H54 (cell line): ENCODE data around the gene RNU6-9.
"Not testable (repeated sequence)": the region's sequence is repeated elsewhere in the genome, so short reads cannot be mapped to it uniquely, and the experiment has no call there.

Experiments used
- DNase-seq: peaks from one replicate; pipeline ENCODE4 v3.0.0; 2011; ENCODE audit warnings: low spot score, mixed read lengths; ENCODE audit not compliant: insufficient read length
- FAIRE-seq: peaks from 3 replicates; lab custom pipeline; 2011; peaks lifted over from hg19 to GRCh38; lab: Jason Lieb, UNC
- POLR2A ChIP-seq: IDR thresholded peaks from 2 replicates; pipeline ENCODE4 v1.6.1; 2011; ENCODE audit warnings: low read depth, mild to moderate bottlenecking, low read length

Gene RNU6-9

GRCh38 chr19:879711-880438, 13.4 kb upstream of the RNU6-9 start:
- no peak for TF ChIP-seq POLR2A
- FAIRE-seq (no peak), DNase-seq (no peak)

GRCh38 chr19:881385-882071, 11.8 kb upstream of the RNU6-9 start:
- FAIRE-seq (no peak), DNase-seq (no peak)
- TF ChIP-seq POLR2A = no peak

GRCh38 chr19:882871-883497, 10.3 kb upstream of the RNU6-9 start:
- DNase-seq (no peak), FAIRE-seq (no peak)
- TF ChIP-seq POLR2A = no peak

- no peak for DNase-seq
- TF ChIP-seq POLR2A = no peak
- FAIRE-seq = no peak
These were observed 9.5 kb upstream of the RNU6-9 start for GRCh38 chr19:883661-884211.

- no peak for DNase-seq
- TF ChIP-seq POLR2A = no peak
- FAIRE-seq = no peak
These were observed 8.7 kb upstream of the RNU6-9 start for GRCh38 chr19:884420-885211.

GRCh38 chr19:885536-886224, 7.6 kb upstream of the RNU6-9 start:
- FAIRE-seq = no peak
- no peak for DNase-seq
- TF ChIP-seq POLR2A = no peak

- TF ChIP-seq POLR2A = no peak
- DNase-seq = no peak
- FAIRE-seq = no peak
These were observed 6.2 kb upstream of the RNU6-9 start for GRCh38 chr19:887072-887471.

GRCh38 chr19:887599-887998, 5.7 kb upstream of the RNU6-9 start:
- no peak for DNase-seq
- no peak for FAIRE-seq
- no peak for TF ChIP-seq POLR2A

GRCh38 chr19:888581-889385, 4.5 kb upstream of the RNU6-9 start:
- no peak for DNase-seq
- no peak for FAIRE-seq
- TF ChIP-seq POLR2A = no peak

GRCh38 chr19:889662-890295, 3.5 kb upstream of the RNU6-9 start:
- no peak for TF ChIP-seq POLR2A
- FAIRE-seq = no peak
- DNase-seq = no peak

GRCh38 chr19:890831-891230, 2.5 kb upstream of the RNU6-9 start:
- DNase-seq (no peak), FAIRE-seq (no peak)
- no peak for TF ChIP-seq POLR2A

- DNase-seq, FAIRE-seq: not testable (repeated sequence)
These were observed 1.7 kb upstream of the RNU6-9 start for GRCh38 chr19:891421-892200.
